BE2C (cell line): ENCODE measurements around the gene PTPN11.

Experiments
- DNase-seq: peaks from one replicate; pipeline ENCODE4 v3.0.0-alpha.2; 2020
- H3K27me3 ChIP-seq: fragments of 250-450 bp; sonication (Bioruptor Pico); 2 replicates; pipeline ENCODE4 v1.5.1; 2020; ENCODE audit warnings: mild to moderate bottlenecking
- H3K36me3 ChIP-seq: fragments of 250-450 bp; sonication (Bioruptor Pico); 2 replicates; pipeline ENCODE4 v1.5.1; 2020; ENCODE audit warnings: mild to moderate bottlenecking
- H3K4me1 ChIP-seq: fragments of 250-450 bp; sonication (Bioruptor Pico); 2 replicates; pipeline ENCODE4 v1.5.1; 2020
- H3K4me3 ChIP-seq: 2 replicates; pipeline ENCODE4 v1.5.1; 2011; ENCODE audit warnings: low read depth, low read length
- H3K9me3 ChIP-seq: fragments of 250-450 bp; sonication (Bioruptor Pico); 2 replicates; pipeline ENCODE4 v1.5.1; 2020
- TF ChIP-seq, protein P1 (sequence below): IDR thresholded peaks from 2 replicates; pipeline ENCODE4 v1.5.1; 2012; ENCODE audit warnings: mild to moderate bottlenecking, low read depth, low read length

The PTPN11 gene

DNA sequence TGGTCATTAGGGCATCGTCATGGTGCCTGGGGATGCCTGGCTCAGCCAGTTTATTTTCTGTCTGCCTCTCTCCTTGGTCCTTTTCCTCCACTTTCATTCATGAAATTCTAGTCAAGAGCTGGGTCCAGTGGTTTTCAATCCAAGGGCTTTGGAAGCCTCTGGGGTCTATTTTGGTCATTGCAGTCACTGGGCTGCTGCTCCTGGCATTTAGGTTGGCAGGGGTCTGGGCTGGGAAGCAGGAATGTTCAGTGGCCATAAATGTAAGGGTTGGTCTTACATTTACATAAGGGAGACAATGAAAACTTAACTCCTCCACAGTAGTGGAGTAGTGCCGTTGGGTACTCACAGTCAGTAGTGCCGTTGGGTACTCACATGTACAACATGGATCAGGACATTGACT, 48.1 kb downstream of the PTPN11 start:
- TF ChIP-seq, protein P1, sequence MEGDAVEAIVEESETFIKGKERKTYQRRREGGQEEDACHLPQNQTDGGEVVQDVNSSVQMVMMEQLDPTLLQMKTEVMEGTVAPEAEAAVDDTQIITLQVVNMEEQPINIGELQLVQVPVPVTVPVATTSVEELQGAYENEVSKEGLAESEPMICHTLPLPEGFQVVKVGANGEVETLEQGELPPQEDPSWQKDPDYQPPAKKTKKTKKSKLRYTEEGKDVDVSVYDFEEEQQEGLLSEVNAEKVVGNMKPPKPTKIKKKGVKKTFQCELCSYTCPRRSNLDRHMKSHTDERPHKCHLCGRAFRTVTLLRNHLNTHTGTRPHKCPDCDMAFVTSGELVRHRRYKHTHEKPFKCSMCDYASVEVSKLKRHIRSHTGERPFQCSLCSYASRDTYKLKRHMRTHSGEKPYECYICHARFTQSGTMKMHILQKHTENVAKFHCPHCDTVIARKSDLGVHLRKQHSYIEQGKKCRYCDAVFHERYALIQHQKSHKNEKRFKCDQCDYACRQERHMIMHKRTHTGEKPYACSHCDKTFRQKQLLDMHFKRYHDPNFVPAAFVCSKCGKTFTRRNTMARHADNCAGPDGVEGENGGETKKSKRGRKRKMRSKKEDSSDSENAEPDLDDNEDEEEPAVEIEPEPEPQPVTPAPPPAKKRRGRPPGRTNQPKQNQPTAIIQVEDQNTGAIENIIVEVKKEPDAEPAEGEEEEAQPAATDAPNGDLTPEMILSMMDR = no peak
- H3K36me3 ChIP-seq = peaks cover 11% of the 10 kb centered on the region; the same call in 1 of the 2 replicates
- H3K9me3 ChIP-seq = no peaks in the 10 kb centered on the region
- no peak for DNase-seq
- no peaks in the 10 kb centered on the region for H3K27me3 ChIP-seq
- no peaks in the 10 kb centered on the region for H3K4me1 ChIP-seq
- no peak overlapping the region for H3K4me3 ChIP-seq

DNA sequence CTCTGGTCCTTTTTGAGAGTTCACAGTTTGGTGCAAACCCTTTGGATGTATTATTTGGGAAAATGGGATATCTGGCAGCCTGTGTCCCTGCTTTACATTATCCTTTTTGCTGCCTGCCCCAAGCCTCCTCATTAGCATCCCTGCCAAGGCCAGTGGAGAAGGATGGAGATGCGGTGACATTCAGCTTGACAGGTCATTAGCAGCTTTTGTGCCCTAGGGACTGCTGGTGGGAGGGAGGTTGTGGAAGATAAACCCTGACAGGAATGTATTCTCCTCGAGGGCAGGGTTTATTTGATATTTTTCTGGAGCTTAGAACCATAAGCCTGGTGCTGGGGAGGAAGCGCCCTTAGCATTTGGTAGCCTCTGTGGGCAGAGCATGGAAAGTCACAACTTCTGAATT, 49.3 kb downstream of the PTPN11 start:
- TF ChIP-seq, protein P1 = no peak
- H3K27me3 ChIP-seq = no peaks in the 10 kb centered on the region
- no peaks in the 10 kb centered on the region for H3K4me1 ChIP-seq
- no peak for DNase-seq
- H3K36me3 ChIP-seq = peaks cover 15% of the 10 kb centered on the region
- no peaks in the 10 kb centered on the region for H3K9me3 ChIP-seq
- no peak overlapping the region for H3K4me3 ChIP-seq

DNA sequence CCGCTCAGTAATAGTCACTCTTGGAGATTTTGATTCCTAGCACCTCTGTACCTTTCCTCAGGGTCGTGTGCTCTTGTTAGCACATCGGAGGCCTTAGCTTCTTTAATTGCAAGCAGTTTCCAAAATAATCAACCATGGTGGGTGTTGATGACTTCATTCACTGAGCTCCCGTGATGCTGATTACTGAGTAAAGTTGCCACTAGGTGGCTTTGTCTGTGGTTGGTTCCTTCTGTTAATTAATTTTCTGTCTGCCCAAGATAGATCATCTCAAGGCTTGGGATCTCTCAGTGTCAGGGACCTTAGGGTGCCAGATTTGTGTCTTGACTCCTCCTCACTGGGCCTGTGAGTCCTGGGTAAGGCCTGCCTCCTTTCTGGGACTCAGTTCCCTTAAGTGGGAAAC, 54.3 kb downstream of the PTPN11 start:
- TF ChIP-seq, protein P1 = peak; percentile 53; the same call in 1 of the 2 replicates
- no peak overlapping the region for H3K4me3 ChIP-seq
- no peaks in the 10 kb centered on the region for H3K27me3 ChIP-seq
- peaks cover 45% of the 10 kb centered on the region for H3K36me3 ChIP-seq
- no peaks in the 10 kb centered on the region for H3K9me3 ChIP-seq
- no peaks in the 10 kb centered on the region for H3K4me1 ChIP-seq
- no peak for DNase-seq

DNA sequence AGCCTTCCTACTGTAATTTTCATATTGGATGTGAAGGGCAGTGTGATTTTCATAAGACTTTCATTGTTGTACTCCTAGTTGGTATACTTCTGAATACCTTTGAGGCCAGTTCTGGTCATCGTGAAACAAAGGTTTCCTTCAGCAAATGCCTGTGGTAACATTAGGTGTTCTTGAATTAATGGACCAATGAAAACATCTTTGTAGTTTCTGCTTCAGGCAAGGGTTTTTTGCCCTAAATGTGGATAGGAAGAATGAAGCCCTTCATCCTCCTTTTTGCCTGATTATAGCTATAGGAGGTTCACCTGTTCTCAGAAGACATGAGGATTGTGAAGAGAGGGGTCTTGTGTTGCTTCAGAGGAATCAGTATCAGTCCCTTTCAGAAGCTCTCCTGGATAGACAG, 60.7 kb downstream of the PTPN11 start:
- TF ChIP-seq, protein P1 = no peak
- no peak for DNase-seq
- no peak overlapping the region for H3K4me3 ChIP-seq
- no peaks in the 10 kb centered on the region for H3K27me3 ChIP-seq
- no peaks in the 10 kb centered on the region for H3K9me3 ChIP-seq
- H3K4me1 ChIP-seq = no peaks in the 10 kb centered on the region
- peaks cover 72% of the 10 kb centered on the region for H3K36me3 ChIP-seq

DNA sequence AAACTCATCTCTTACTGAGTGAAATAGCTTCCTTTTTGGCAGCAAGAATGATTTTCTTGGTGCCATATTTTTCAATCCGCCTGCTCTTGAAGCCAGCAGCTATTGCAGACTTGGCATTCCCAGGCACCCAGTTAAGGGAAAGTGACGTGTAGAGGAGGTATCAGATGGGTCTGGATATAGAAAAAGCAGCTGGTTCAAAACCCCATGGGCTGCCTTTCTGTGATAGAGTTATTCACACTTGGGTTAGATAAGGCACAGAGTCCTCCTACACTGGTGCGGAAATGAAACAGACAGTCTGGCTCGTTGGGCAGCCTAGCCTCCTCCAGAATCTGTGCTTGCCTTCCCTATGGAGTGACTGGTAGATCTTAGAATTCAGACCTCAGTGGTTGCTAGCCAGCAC, 62.2 kb downstream of the PTPN11 start:
- TF ChIP-seq, protein P1 = no peak
- H3K36me3 ChIP-seq = peaks cover 62% of the 10 kb centered on the region
- H3K4me3 ChIP-seq = no peak overlapping the region
- H3K9me3 ChIP-seq = no peaks in the 10 kb centered on the region
- no peak for DNase-seq
- H3K27me3 ChIP-seq = no peaks in the 10 kb centered on the region
- no peaks in the 10 kb centered on the region for H3K4me1 ChIP-seq

DNA sequence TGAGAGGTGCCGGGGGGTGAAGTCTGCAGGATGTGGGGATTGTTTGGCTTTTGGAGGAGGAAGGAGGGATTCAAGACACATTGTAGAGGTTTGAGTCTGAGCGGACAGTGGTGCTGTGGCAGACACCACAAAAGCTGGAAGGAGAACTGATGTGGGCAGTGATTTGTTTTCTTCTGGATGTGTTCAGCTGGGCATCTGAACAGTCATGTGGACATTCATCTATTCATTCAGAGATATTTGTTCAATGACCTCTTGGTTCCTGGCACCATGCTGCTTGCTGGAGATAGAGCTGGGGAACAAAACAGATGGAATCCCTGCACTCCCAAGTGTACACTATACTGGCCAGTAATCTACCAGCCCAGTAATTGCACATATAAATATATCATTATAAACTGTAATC, 64.0 kb downstream of the PTPN11 start:
- TF ChIP-seq, protein P1 = no peak
- Histone ChIP-seq H3K36me3 (peaks cover 60% of the 10 kb centered on the region), H3K4me1 (no peaks in the 10 kb centered on the region), H3K9me3 (no peaks in the 10 kb centered on the region), H3K4me3 (no peak overlapping the region), H3K27me3 (no peaks in the 10 kb centered on the region)
- no peak for DNase-seq
